Measurements from ENCODE around the gene LYPLA2. TPM values are rescaled to one million over a fixed set of nuclear protein-coding genes. Genes with fewer than 3 reads are reported as not detected.
A peak's percentile ranks its signal among the peaks of the same experiment; 100 is the strongest.

Gene LYPLA2
- total and polyA plus RNA-seq, 2 of the 4 experiments (the other 2 are of a cell fraction) = 44.3 to 78.6 TPM

DNA sequence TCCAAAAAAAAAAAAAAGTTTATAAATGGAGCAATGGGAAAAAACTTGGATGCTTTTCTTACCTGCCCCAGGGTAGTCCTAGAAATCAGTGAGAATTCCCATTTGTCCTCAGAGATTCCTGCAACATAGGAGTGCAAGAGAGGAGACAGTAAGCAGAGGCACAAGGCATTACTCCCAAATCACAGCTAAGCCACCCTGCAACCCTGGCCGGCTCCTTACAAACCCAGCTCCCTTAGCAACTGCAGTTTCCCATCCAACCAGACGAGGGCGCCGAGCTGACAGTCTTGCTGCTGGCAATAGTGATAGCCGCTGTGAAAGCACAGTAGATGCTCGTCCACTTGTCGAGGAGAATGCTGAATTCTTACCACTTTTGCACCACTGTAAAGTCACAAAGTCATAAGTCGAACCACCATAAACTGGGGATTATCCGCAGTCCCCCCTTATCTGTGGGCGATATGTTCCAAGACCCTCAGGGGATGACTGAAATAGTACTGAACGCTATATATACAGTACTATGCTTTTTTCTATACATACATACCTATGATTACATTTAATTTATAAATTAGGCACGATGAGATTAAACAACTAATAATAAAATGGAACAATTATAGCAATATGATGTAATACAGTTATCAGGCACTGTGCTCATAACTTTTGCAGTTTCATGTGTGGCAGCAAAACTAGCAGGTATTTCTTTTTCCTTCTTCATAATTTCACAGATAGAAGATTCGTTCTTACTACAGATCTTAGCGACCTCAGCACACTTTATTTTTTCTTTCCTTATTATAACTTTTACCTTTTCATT is 18.7 kb upstream of the LYPLA2 start:
- Histone ChIP-seq H3K9ac (ENCODE audit: low read depth, low read length) (no peak overlapping the region), H3K4me3 (ENCODE audit: insufficient read depth, low read depth, low read length) (no peak overlapping the region), H3K9me3 (ENCODE audit: control insufficient read depth, insufficient read depth, low read length) (no peaks in the 10 kb centered on the region), H4K91ac (ENCODE audit: insufficient read depth, low read depth, low read length) (no peak overlapping the region), H2AK5ac (ENCODE audit: low read depth, low read length) (no peak overlapping the region), H2BK120ac (ENCODE audit: low read depth, low read length) (no peak overlapping the region), H3K9me1 (ENCODE audit: insufficient read depth, low read length) (0 out of 2 replicates have a peak, but pooled peaks cover 3% of the 10 kb centered on the region), H4K20me1 (ENCODE audit: insufficient read depth, low read length) (no peaks in the 10 kb centered on the region), H3K4ac (ENCODE audit: low read depth, low read length) (no peak overlapping the region), H3K23ac (ENCODE audit: low read depth, low read length) (no peak overlapping the region), H2AK9ac (replicated peaks; ENCODE audit: low read depth, low read length, poor library complexity) (peak overlapping the region; percentile 1), H3K27ac (ENCODE audit: insufficient read depth, low read length) (no peak overlapping the region), H2BK15ac (ENCODE audit: low read depth, low read length) (no peak overlapping the region), H3K14ac (replicated peaks; ENCODE audit: low read depth, low read length) (no peak overlapping the region), H3K36me3 (ENCODE audit: control insufficient read depth, insufficient read depth, low read length) (peaks cover 11% of the 10 kb centered on the region; the same call in 1 of the 2 replicates), H3K18ac (ENCODE audit: low read depth, low read length) (no peak overlapping the region), H2BK5ac (ENCODE audit: low read depth, low read length, poor library complexity, severe bottlenecking) (no peak overlapping the region), H3K56ac (ENCODE audit: extremely low read depth, insufficient read depth, low read length) (no peak overlapping the region), H4K8ac (ENCODE audit: low read depth in 2 of 2, low read length in 2 of 2) (no peak overlapping the region), H3K27me3 (ENCODE audit: control insufficient read depth, insufficient read depth, low read length) (no peaks in the 10 kb centered on the region), H2BK20ac (ENCODE audit: low read depth, low read length) (no peak overlapping the region), H4K5ac (ENCODE audit: low read depth, low read length) (no peak overlapping the region), H2AFZ (replicated peaks; ENCODE audit: low read length, poor library complexity) (peak overlapping the region; percentile 77), H3K79me1 (ENCODE audit: low read depth in 1 of 2, low read length in 2 of 2) (peaks cover 3 to 18% of the 10 kb centered on the region in 2 experiments), H3K4me1 (ENCODE audit: control insufficient read depth, insufficient read depth, low read length) (0 out of 2 replicates have a peak, but pooled peaks cover 2% of the 10 kb centered on the region), H3K4me2 (ENCODE audit: low read depth, low read length) (peak overlapping the region; percentile 40; the same call in 1 of the 2 replicates)
- BruUV-seq (replicated peaks) = no TSS peak
- POLR2A ChIA-PET (ENCODE audit: unreplicated experiment) = no interaction called here
- DNase-seq (peak; percentile 76), ATAC-seq (ENCODE audit: low read depth) (peak; percentile 100)
- CTCF ChIA-PET = interaction anchor here (0.5 to 1.3 kb wide), 11 partner anchors 12 to 1755 kb away, joined by 3 to 8 read pairs (median 5); partner anchors contain the start of genes LYPLA2 and RPL11
- dilution Hi-C loops (cut with HindIII; ENCODE audit: low sequenced_read_pairs, unreplicated experiment) (no loop called here), intact Hi-C loops (cut with micrococcal nuclease) (loop anchor here (1.0 to 5.0 kb wide), 3 partner anchors 80 to 144 kb away; partner anchors contain the start of gene FUCA1), in situ Hi-C loops (cut with MboI; ENCODE audit: low sequenced_read_pairs) (no loop called here)
- TF ChIP-seq MAFK (IDR thresholded peaks at IDR 0.05; ENCODE audit: low read depth, low read length) (0 out of 2 replicates have a peak, but pooled peaks have one; percentile 3), POLR2A (IDR thresholded peaks at IDR 0.05; ENCODE audit: low read depth, low read length) (no peak), RCOR1 (IDR thresholded peaks at IDR 0.05; ENCODE audit: insufficient replicate concordance, low read length) (no peak), RAD21 (IDR thresholded peaks at IDR 0.05; ENCODE audit: low read length) (peak; percentile 86), SMC3 (IDR thresholded peaks at IDR 0.05; ENCODE audit: low read depth, low read length) (peak; percentile 84)
- TF ChIP-seq, protein P1, sequence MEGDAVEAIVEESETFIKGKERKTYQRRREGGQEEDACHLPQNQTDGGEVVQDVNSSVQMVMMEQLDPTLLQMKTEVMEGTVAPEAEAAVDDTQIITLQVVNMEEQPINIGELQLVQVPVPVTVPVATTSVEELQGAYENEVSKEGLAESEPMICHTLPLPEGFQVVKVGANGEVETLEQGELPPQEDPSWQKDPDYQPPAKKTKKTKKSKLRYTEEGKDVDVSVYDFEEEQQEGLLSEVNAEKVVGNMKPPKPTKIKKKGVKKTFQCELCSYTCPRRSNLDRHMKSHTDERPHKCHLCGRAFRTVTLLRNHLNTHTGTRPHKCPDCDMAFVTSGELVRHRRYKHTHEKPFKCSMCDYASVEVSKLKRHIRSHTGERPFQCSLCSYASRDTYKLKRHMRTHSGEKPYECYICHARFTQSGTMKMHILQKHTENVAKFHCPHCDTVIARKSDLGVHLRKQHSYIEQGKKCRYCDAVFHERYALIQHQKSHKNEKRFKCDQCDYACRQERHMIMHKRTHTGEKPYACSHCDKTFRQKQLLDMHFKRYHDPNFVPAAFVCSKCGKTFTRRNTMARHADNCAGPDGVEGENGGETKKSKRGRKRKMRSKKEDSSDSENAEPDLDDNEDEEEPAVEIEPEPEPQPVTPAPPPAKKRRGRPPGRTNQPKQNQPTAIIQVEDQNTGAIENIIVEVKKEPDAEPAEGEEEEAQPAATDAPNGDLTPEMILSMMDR (conservative IDR thresholded peaks at IDR 0.05; ENCODE audit: low read depth, low read length) = peak; percentile 90
- WGBS, 2 experiments (ENCODE audit: extremely low coverage in 2 of 2, insufficient read length in 1 of 2) = 4% methylated on average over 4 of the region's 14 CpGs; no CpG with 5 or more reads in 1 of the 2 experiments

Measured in IMR-90 (cell line).